Ishikawa (cell line): ENCODE results near the gene CFAP46.

Experiments
- CEBPB ChIP-seq: IDR thresholded peaks from 2 replicates; pipeline ENCODE4 v1.6.1; 2012
- FOXM1 ChIP-seq: IDR thresholded peaks from 2 replicates; pipeline ENCODE4 v1.6.1; 2012; ENCODE audit warnings: low read depth, borderline replicate concordance
- NFIC ChIP-seq: IDR thresholded peaks from 2 replicates; pipeline ENCODE4 v1.6.1; 2012
- RAD21 ChIP-seq: IDR thresholded peaks from 2 replicates; pipeline ENCODE4 v1.6.1; 2012; ENCODE audit warnings: low read depth
- REST ChIP-seq: IDR thresholded peaks from 2 replicates; pipeline ENCODE4 v1.6.1; 2012; ENCODE audit warnings: low read depth, mild to moderate bottlenecking
- TEAD4 ChIP-seq: IDR thresholded peaks from 2 replicates; pipeline ENCODE4 v1.6.1; 2012

- TF ChIP-seq CEBPB (no peak), REST (no peak), RAD21 (no peak), NFIC (no peak), TEAD4 (no peak), FOXM1 (no peak)
These were observed 34.3 kb downstream of the CFAP46 start for GRCh38 chr10:132907821-132908620.
